ENCODE results near the gene ANKRD44.

ANKRD44 gene

DNA sequence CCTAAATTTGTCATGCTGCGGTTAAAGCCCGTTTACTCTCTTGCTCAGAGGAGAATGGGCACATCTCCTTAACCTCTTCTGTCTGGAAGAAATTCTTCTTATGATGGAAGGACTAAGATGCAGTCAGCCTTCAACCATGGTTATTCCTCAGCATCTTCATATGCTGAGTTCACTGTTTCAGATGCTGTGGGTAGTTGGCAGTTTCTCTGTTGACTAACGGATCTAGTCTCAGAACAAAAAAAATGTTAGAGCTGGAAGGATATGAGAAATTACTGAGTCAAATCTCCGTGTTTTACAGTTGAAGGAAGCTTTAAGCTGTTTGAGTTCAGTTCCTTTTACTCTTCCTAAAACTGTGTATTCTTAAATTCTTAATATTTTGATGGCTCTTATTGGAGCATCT, 340.5 kb downstream of the ANKRD44 start:
- DNase-seq (ENCODE audit: extremely low read depth in 1 of 2, low read depth in 1 of 2), result no peak

DNA sequence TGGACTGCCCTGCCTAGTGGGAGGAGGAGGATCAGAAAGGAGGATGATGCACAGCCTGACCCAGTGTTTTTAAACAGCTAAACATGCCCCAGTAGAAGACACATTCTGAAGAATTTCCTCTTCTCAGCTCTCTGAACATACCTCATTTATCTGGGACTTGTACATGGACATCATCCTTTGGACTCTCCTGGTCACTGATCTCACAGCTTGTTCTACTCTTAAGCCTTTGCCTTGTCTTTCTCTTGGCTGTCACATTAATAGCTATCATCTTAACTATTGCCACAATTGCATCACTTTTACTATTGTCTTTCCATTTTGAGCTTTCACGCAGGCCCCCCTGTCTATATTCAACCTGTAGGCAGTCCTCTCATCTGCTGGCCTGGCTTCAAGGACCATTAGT, 342.1 kb downstream of the ANKRD44 start:
- DNase-seq (ENCODE audit: extremely low read depth in 1 of 2, low read depth in 1 of 2), result no peak

DNA sequence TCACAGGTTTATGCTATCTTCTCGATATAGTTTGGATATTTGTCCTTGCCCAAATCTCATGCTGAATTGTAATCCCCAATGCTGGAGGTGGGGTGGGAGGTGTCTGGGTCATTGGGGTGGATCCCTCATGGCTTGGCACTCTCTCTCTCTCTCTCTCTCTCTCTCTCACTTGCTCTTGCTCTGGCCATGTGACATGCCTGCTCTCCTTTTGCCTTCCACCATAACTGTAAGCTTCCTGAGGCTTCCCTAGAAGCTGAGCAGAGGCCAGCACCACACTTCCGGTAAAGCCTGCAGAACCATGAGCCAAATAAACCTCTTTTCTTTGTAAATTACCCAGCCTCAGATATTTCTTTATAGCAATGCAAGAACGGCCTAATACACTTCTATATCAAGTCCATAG, 342.8 kb downstream of the ANKRD44 start:
- DNase-seq (ENCODE audit: extremely low read depth in 1 of 2, low read depth in 1 of 2), result no peak

DNA sequence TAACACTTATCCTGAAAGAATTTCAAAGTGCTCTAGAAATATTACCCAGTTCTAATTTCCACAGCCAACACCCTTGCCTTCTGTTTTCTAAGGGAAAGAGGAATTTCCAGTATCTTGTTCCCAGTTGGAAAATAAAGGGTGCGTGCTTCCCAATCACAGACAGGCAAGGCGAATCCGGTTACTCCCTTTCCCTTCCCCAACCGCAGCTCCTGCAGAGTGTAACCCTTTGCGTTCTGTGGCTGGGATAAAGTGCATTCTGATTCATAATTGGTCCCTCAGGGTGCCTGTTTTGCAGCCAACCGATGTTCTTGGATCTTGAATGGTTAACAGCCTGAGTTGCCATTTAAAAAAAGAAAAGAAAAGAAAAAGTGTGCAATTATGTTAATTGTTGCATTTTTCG, 343.5 kb downstream of the ANKRD44 start:
- DNase-seq (ENCODE audit: extremely low read depth in 1 of 2, low read depth in 1 of 2), result no peak

GRCh38 chr2:196966061-196966460, 344.5 kb downstream of the ANKRD44 start:
- DNase-seq (ENCODE audit: extremely low read depth in 1 of 2, low read depth in 1 of 2), result no peak

DNA sequence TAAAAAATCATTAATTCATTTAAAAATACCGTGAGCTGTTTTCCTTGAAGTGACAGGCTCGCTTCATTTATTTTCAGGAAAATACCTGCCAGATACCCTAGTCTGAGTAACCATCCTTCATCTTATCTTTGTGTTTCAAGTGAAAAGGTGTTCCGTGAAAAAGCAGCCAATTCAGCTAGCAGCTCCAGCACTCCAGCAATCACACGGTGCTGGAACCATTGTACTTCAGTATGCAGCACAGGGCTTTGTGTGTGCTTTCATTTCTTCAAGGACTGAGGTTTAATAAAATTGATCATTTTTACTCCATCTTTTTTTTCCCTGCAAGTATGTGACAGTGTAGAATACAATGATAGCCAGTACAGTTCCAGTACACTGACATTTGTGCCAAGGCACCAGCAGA, 344.9 kb downstream of the ANKRD44 start:
- DNase-seq (ENCODE audit: extremely low read depth in 1 of 2, low read depth in 1 of 2), result no peak

- DNase-seq (ENCODE audit: extremely low read depth in 1 of 2, low read depth in 1 of 2), result no peak
Observed at GRCh38 chr2:196963961-196964360, 346.6 kb downstream of the ANKRD44 start.

- no peak for DNase-seq (ENCODE audit: extremely low read depth in 1 of 2, low read depth in 1 of 2)
Observed at GRCh38 chr2:196963043-196963442, 347.5 kb downstream of the ANKRD44 start.

- no peak for DNase-seq (ENCODE audit: extremely low read depth in 1 of 2, low read depth in 1 of 2)
Observed at GRCh38 chr2:196962325-196962724, 348.3 kb downstream of the ANKRD44 start.

DNA sequence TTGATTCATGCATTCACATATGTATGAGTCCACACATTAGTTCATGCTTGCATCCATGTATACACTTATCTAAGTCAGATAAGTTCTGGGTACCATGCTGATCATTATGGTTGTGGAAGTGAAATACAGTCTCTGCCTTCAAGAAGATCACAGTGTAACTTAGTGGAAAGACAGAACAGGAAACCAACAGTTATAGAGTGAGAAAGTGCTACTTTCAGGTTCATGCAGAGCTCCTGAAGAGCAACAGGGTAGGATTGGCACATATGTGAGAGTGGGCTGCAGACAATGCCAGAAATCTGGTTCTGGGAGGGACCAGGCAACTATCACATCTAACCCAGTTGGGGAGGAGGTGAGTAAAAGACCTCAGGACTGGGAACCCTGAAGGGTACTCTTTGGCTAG, 348.7 kb downstream of the ANKRD44 start:
- no peak for DNase-seq (ENCODE audit: extremely low read depth in 1 of 2, low read depth in 1 of 2)

DNA sequence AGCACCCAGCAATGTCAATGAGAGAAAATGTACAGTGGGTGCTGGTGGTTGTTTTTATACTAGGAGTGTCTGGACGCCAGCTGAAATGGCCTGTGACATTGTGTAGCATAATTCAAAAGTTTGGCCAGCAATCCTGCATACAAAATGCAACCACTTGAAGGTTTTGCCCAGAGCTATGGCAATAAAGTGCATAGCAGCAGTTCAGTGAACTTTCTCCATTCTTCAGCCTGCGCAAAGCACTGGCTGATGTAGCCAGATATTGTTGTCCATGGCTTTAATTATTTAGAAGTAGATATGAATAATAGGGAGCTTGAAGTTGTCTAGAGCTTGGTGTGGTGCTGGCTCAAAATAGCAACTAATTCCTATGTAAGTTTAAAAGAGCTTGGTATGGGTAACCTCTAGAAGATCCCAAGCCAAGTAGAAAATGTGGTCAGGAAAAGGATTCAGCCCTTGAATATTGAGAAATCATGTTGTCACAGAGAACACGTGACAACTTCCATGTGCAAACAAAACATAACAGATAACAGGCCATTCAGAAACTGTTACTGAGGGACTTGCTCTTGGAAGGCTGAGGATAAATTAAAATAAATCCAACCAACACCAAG, 350.7 kb downstream of the ANKRD44 start:
- DNase-seq (ENCODE audit: extremely low read depth in 1 of 2, low read depth in 1 of 2), result no peak

GRCh38 chr2:196959281-196959680, 351.3 kb downstream of the ANKRD44 start:
- no peak for DNase-seq (ENCODE audit: extremely low read depth in 1 of 2, low read depth in 1 of 2)

GRCh38 chr2:196957881-196958525, 352.6 kb downstream of the ANKRD44 start:
- DNase-seq (ENCODE audit: extremely low read depth in 1 of 2, low read depth in 1 of 2), result no peak

DNA sequence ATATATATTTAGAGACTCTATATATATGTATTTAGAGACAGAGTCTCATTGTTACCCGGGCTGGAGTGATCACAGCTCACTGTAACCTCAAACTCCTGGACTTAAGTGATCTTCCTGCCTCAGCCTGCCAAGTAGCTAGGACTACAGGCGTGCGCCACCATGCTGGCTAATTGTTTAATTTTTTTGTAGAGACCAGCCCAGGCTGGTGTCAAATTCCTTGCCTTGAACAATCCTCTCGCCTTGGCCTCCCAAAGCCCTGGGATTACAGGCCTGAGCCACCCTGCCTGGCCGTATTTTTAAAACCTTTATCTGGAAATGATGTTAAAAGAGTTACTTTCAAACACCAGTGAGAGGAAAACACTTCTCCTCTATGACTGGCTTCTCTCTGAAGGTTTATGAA, 353.1 kb downstream of the ANKRD44 start:
- DNase-seq (ENCODE audit: extremely low read depth in 1 of 2, low read depth in 1 of 2), result no peak

GRCh38 chr2:196956069-196956468, 354.5 kb downstream of the ANKRD44 start:
- no peak for DNase-seq (ENCODE audit: extremely low read depth in 1 of 2, low read depth in 1 of 2)

DNA sequence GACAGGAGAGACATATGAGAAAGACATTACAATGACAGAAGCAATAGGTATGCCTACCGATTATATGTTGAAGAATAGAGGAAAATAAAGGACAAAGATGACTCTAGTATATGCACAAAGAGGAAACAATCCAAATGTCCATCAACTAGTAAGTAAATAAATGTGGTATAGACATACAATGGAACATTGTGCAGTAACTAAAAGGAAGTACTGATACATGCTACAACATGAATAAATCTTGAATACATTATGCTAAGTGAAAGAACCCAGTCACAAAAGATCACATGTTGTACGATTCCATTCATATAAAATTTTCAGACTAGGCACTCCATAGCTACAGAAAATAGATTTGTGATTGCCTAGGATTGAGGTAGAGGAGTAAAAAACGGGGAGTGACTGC, 355.5 kb downstream of the ANKRD44 start:
- no peak for DNase-seq (ENCODE audit: extremely low read depth in 1 of 2, low read depth in 1 of 2)

GRCh38 chr2:196954001-196954400, 356.6 kb downstream of the ANKRD44 start:
- DNase-seq (ENCODE audit: extremely low read depth in 1 of 2, low read depth in 1 of 2), result no peak

- no peak for DNase-seq (ENCODE audit: extremely low read depth in 1 of 2, low read depth in 1 of 2)
Observed at GRCh38 chr2:196952936-196953335, 357.6 kb downstream of the ANKRD44 start.

- DNase-seq (ENCODE audit: extremely low read depth in 1 of 2, low read depth in 1 of 2), result no peak
Observed at GRCh38 chr2:196951973-196952372, 358.6 kb downstream of the ANKRD44 start.

GRCh38 chr2:196949116-196949515, 361.5 kb downstream of the ANKRD44 start:
- DNase-seq (ENCODE audit: extremely low read depth in 1 of 2, low read depth in 1 of 2), result no peak

- no peak for DNase-seq (ENCODE audit: extremely low read depth in 1 of 2, low read depth in 1 of 2)
Observed at GRCh38 chr2:196944570-196944969, 366.0 kb downstream of the ANKRD44 start.

- no peak for DNase-seq (ENCODE audit: extremely low read depth in 1 of 2, low read depth in 1 of 2)
Observed at GRCh38 chr2:196941398-196942078, 369.0 kb downstream of the ANKRD44 start.
